OCI-LY3 (cell line): ENCODE data around the gene TAF5.

Source experiments
- CTCF ChIP-seq: fragments of 200-600, 300-600 bp; sonication (generic); IDR thresholded peaks from 2 replicates; pipeline ENCODE4 v1.5.1; 2014; ENCODE audit warnings: antibody characterized with exemption, low read length, low read depth
- EZH2phosphoT487 ChIP-seq: fragments of 200-600 bp; shearing (Covaris generic); IDR thresholded peaks from 2 replicates; pipeline ENCODE4 v1.6.1; 2018; ENCODE audit warnings: antibody characterized with exemption, mixed run types, low read depth

- TF ChIP-seq EZH2phosphoT487 (no peak), CTCF (no peak)
Observed at GRCh38 chr10:103433858-103434257, 66.1 kb downstream of the TAF5 start.
